HFFc6 (cell line): ENCODE data around the gene CFHR4. TPM values are rescaled to one million over a fixed set of nuclear protein-coding genes. Genes with fewer than 3 reads are reported as not detected.

Experiments
- DNase-seq: peaks from one replicate; pipeline ENCODE4 v3.0.0-alpha.2; 2018
- H3K27ac Mint-ChIP-seq: 2 replicates; pipeline ENCODE4 v1.8.0; 2020; ENCODE audit warnings: mild to moderate bottlenecking, mixed read lengths
- H3K27me3 Mint-ChIP-seq: 2 replicates; pipeline ENCODE4 v1.8.0; 2021; ENCODE audit warnings: mild to moderate bottlenecking, moderate library complexity, mixed read lengths; ENCODE audit not compliant: insufficient read depth
- H3K36me3 Mint-ChIP-seq: 2 replicates; pipeline ENCODE4 v1.8.0; 2021; ENCODE audit warnings: low read depth, mixed read lengths
- H3K4me1 Mint-ChIP-seq: 2 replicates; pipeline ENCODE4 v1.8.0; 2020; ENCODE audit warnings: low read depth, mixed read lengths
- H3K4me3 Mint-ChIP-seq: 2 replicates; pipeline ENCODE4 v1.8.0; 2020; ENCODE audit warnings: mild to moderate bottlenecking, moderate library complexity, mixed read lengths
- H3K9me3 Mint-ChIP-seq: 2 replicates; pipeline ENCODE4 v1.8.0; 2020; ENCODE audit warnings: mild to moderate bottlenecking, mixed read lengths
- total RNA-seq, 6 experiments: library from RNA; stranded (reverse); fragmentation: NEBNext Ultra II Directional; extraction: Animal tissue kit (Norgen Biotek cat#: 25700); gene quantifications; 2 replicates in 1 of 6; 3 replicates in 5 of 6; pipeline ENCODE4 v1.2.3, GENCODE V29; 2021
- TF ChIP-seq, protein P1 (sequence below): fragments of 200-600 bp; sonication (generic); IDR thresholded peaks from 2 replicates; pipeline ENCODE4 v1.5.0; 2021; ENCODE audit warnings: antibody characterized with exemption, mild to moderate bottlenecking

The CFHR4 gene
- total RNA-seq, 6 experiments from 2014 or later: not detected

DNA sequence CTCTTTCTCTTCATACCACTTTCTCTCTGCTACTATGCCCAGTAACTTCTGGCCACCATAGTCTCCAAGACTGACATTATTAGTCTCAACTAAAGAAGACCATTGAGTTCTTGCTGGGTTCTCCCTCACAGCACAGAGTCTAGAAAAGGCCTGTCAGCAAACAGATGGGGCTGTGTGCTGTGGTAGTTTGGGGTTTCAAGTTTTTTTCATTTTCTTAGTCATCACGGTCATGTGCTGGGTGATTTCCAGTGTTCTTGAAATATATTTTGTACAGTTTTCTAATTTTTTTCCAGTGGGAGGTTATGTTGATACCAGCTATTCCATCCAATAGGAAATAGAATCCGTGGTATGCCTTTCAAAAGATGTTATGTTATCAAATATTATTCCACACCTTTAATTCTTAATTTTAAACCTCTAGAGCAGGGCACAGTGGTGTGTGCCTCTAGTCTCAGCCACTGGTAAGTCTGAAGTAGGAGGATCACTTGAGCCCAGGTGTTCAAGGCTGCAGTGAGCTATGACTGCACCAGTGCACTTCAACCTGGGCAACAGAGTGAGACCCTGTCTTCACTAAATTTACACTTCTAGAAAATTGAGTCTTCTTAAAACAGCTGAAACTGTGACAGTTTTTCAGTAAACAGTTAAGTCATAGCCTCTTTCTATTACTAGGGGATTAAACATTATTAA, 64.0 kb downstream of the CFHR4 start:
- no peaks in the 10 kb centered on the region for H3K27me3 Mint-ChIP-seq
- TF ChIP-seq, protein P1, sequence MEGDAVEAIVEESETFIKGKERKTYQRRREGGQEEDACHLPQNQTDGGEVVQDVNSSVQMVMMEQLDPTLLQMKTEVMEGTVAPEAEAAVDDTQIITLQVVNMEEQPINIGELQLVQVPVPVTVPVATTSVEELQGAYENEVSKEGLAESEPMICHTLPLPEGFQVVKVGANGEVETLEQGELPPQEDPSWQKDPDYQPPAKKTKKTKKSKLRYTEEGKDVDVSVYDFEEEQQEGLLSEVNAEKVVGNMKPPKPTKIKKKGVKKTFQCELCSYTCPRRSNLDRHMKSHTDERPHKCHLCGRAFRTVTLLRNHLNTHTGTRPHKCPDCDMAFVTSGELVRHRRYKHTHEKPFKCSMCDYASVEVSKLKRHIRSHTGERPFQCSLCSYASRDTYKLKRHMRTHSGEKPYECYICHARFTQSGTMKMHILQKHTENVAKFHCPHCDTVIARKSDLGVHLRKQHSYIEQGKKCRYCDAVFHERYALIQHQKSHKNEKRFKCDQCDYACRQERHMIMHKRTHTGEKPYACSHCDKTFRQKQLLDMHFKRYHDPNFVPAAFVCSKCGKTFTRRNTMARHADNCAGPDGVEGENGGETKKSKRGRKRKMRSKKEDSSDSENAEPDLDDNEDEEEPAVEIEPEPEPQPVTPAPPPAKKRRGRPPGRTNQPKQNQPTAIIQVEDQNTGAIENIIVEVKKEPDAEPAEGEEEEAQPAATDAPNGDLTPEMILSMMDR: no peak
- no peaks in the 10 kb centered on the region for H3K9me3 Mint-ChIP-seq
- no peaks in the 10 kb centered on the region for H3K36me3 Mint-ChIP-seq
- H3K27ac Mint-ChIP-seq: no peak overlapping the region
- H3K4me1 Mint-ChIP-seq: no peaks in the 10 kb centered on the region
- no peak overlapping the region for H3K4me3 Mint-ChIP-seq
- DNase-seq: peak; percentile 1

DNA sequence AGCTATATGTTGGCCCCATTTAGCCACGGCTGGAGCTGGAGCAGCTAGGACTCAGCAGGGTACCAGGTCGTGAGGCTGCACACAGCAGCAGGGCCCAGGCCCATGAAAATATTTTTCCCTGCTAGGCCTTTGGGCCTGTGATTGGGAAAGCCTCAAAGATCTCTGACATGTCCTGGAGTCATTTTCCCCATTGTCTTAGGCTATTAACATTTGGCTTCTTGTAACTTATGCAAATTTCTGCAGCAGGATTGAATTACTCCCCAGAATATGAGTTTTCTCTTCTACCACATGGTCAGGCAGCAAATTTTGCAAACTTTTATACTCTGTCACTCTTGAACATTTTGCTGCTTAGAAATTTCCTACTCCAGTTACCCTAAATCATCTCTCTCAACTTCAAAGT, 66.9 kb downstream of the CFHR4 start:
- no peak overlapping the region for H3K27ac Mint-ChIP-seq
- TF ChIP-seq, protein P1: no peak
- no peaks in the 10 kb centered on the region for H3K27me3 Mint-ChIP-seq

DNA sequence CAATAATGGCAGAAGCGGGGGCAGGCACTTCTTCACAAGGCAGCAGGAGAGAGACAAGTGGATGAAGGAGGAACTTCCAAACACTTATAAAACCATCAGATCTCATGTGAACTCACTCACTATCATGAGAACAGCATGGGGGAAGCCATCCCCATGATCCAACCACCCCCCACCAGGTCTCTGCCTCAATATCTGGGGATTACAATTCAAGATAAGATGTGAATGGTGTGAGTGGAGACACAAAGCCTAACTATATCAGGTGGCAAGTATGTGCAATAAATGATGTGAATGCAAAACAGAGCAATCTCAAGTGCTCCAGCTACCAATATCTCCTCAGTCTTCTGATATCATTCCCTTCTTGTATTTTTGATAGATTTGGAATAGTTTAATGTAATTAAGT, 68.1 kb downstream of the CFHR4 start:
- TF ChIP-seq, protein P1: no peak
- Mint-ChIP-seq H3K27me3 (no peaks in the 10 kb centered on the region), H3K4me1 (0 out of 2 replicates have a peak, but pooled peaks cover 5% of the 10 kb centered on the region), H3K4me3 (no peak overlapping the region), H3K27ac (no peak overlapping the region), H3K9me3 (no peaks in the 10 kb centered on the region), H3K36me3 (no peaks in the 10 kb centered on the region)
- DNase-seq: no peak

More for the DNA sequence above, 66.9 kb downstream of the CFHR4 start:
- H3K9me3 Mint-ChIP-seq: no peaks in the 10 kb centered on the region
- H3K36me3 Mint-ChIP-seq: no peaks in the 10 kb centered on the region
- DNase-seq: no peak
- H3K4me3 Mint-ChIP-seq: no peak overlapping the region
- H3K4me1 Mint-ChIP-seq: 0 out of 2 replicates have a peak, but pooled peaks cover 5% of the 10 kb centered on the region

DNA sequence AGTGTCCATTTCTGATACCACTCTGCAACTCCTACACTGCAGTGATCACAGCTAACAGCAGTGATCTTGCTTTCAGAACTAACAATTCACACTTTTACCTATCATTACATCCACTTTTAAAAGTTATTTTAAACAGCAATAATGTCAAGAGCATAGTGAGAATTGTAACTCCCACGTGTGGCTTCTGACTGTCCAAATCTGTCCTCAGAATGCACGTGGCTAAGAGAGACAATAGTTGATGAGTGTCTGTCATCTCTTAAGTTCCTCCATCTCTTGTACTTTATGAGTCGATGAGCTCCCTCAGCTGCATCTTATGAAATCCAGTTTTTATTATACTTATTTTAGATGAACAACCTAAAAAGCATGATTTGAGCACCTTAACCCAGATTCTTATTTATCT, 73.0 kb downstream of the CFHR4 start:
- no peaks in the 10 kb centered on the region for H3K9me3 Mint-ChIP-seq
- no peaks in the 10 kb centered on the region for H3K36me3 Mint-ChIP-seq
- no peaks in the 10 kb centered on the region for H3K27me3 Mint-ChIP-seq
- H3K4me3 Mint-ChIP-seq: no peak overlapping the region
- no peak for DNase-seq
- 0 out of 2 replicates have a peak, but pooled peaks cover 5% of the 10 kb centered on the region for H3K4me1 Mint-ChIP-seq
- no peak overlapping the region for H3K27ac Mint-ChIP-seq
- TF ChIP-seq, protein P1: no peak

Other genes starting within 250 kb of the CFHR4 start
- 10 to 100 TPM; 19.8 to 23.1 (median 21.0) TPM for gene CFH, start 236.0 kb upstream of the CFHR4 start, total RNA-seq
- gene CFHR3, start 113.2 kb upstream of the CFHR4 start, total RNA-seq: not detected
- under 1 TPM in 2 of 6 experiments, not detected in 4; 0.20 to 0.26 TPM for gene CFHR1, start 68.3 kb upstream of the CFHR4 start, total RNA-seq
- not detected for gene CFHR2, start 55.7 kb downstream of the CFHR4 start, total RNA-seq
- gene CFHR5, start 89.5 kb downstream of the CFHR4 start, total RNA-seq: not detected
- not detected for gene F13B, start 179.2 kb downstream of the CFHR4 start, total RNA-seq